HCT116 (cell line): Measurements from ENCODE around the gene VAPA. TPM values are rescaled to one million over a fixed set of nuclear protein-coding genes. Genes with fewer than 3 reads are reported as not detected.

Experiments
- ATAC-seq: fragments of 200-7000 bp; cut with Tn5 transposase; 2 replicates; pipeline ENCODE4 v1.9.1; 2020; ENCODE audit warnings: mild to moderate bottlenecking, moderate library complexity
- BruUV-seq: library from RNA; stranded (reverse); fragments of 400-500 nt; replicated peaks from 2 replicates; lab custom pipeline; 2021; lab: Mats Ljungman, UMichigan
- CTCF ChIA-PET: fragments of 300-600 bp; sonication (Branson Sonifier 250); formaldehyde crosslinking; loops from one replicate; lab custom pipeline; 2021; ENCODE audit warnings: antibody characterized with exemption; lab: Charles Lee
- POLR2A ChIA-PET: fragments of 300-600, 350-600 bp; sonication (Branson Sonifier 250); formaldehyde crosslinking; loops from one replicate; lab custom pipeline; 2021; ENCODE audit warnings: antibody characterized with exemption; lab: Charles Lee
- RAD21 ChIA-PET, 2 experiments: fragments of 300-600 bp; sonication (Branson Sonifier 250); formaldehyde crosslinking; loops; one replicate each; lab custom pipeline; 2023; ENCODE audit warnings: low total read pairs in 2 of 2; ENCODE audit not compliant: uncharacterized antibody in 2 of 2, unreplicated experiment in 2 of 2, low non-redundant PET in 1 of 2; lab: Charles Lee
- DNase-seq: peaks from one replicate; pipeline ENCODE4 v3.0.0-alpha.2; 2010; ENCODE audit warnings: low read depth, low spot score
- H2AFZ ChIP-seq: fragments of 200-600 bp; shearing (Covaris generic), sonication (generic); 2 replicates; pipeline ENCODE4 v1.6.1; 2017; ENCODE audit warnings: low read depth, mixed run types, mixed read lengths, antibody characterized with exemption, low read length; ENCODE audit not compliant: poor library complexity, severe bottlenecking
- H3K27ac ChIP-seq: 2 replicates; pipeline ENCODE4 v1.5.1; 2012; ENCODE audit warnings: low read depth, low read length
- H3K27me3 ChIP-seq: fragments of 200-600 bp; sonication (generic); 2 replicates; pipeline ENCODE4 v1.6.1; 2016; ENCODE audit warnings: mixed run types, low read length, mixed read lengths; ENCODE audit not compliant: insufficient read depth
- H3K36me3 ChIP-seq, 2 experiments: fragments of 200-500 bp in 1 of 2; fragments of 200-600 bp in 1 of 2; sonication (Bioruptor generic) in 1 of 2; sonication (generic) in 1 of 2; 2 replicates each; pipeline versions ENCODE4 v1.5.1 to v1.6.1; 2014 to 2016; ENCODE audit warnings: low read length in 2 of 2, inconsistent platforms in 1 of 2, mixed read lengths in 1 of 2, mixed run types in 1 of 2; ENCODE audit not compliant: insufficient read depth in 2 of 2, control insufficient read depth in 1 of 2
- H3K4me1 ChIP-seq, 2 experiments: fragments of 200-600 bp in 1 of 2; sonication (generic) in 1 of 2; 2 replicates each; pipeline versions ENCODE4 v1.5.1 to v1.6.1; 2012 to 2017; ENCODE audit warnings: low read length in 2 of 2, inconsistent platforms in 1 of 2, mild to moderate bottlenecking in 1 of 2, mixed read lengths in 1 of 2, mixed run types in 1 of 2, moderate library complexity in 1 of 2; ENCODE audit not compliant: insufficient read depth in 2 of 2, control insufficient read depth in 1 of 2
- H3K4me2 ChIP-seq: fragments of 200-600 bp; sonication (generic); 2 replicates; pipeline ENCODE4 v1.6.1; 2017; ENCODE audit warnings: mixed run types, low read length, mixed read lengths
- H3K4me3 ChIP-seq, 2 experiments: fragments of 200-600 bp in 1 of 2; sonication (generic) in 1 of 2; replicated peaks in 1 of 2; 2 replicates each; pipeline ENCODE4 v1.5.1; 2011 to 2016; ENCODE audit warnings: low read length in 2 of 2, control low read depth in 1 of 2, low read depth in 1 of 2, mild to moderate bottlenecking in 1 of 2, mixed read lengths in 1 of 2, mixed run types in 1 of 2
- H3K79me2 ChIP-seq: fragments of 200-600 bp; sonication (generic); 2 replicates; pipeline ENCODE4 v1.6.1; 2017; ENCODE audit warnings: mild to moderate bottlenecking, mixed run types, low read length, moderate library complexity, mixed read lengths; ENCODE audit not compliant: insufficient read depth
- H3K9ac ChIP-seq: fragments of 200-600 bp; sonication (generic); 2 replicates; pipeline ENCODE4 v1.6.1; 2016; ENCODE audit warnings: low read length, mixed read lengths
- H3K9me2 ChIP-seq: fragments of 200-600 bp; sonication (generic), shearing (Covaris generic); 2 replicates; pipeline ENCODE4 v1.6.1; 2017; ENCODE audit warnings: mixed run types, mild to moderate bottlenecking, moderate library complexity; ENCODE audit not compliant: insufficient read depth
- H3K9me3 ChIP-seq, 2 experiments: fragments of 200-500 bp in 1 of 2; fragments of 200-600 bp in 1 of 2; sonication (Bioruptor generic) in 1 of 2; sonication (generic) in 1 of 2; 2 replicates each; pipeline ENCODE4 v1.6.1; 2014 to 2017; ENCODE audit warnings: low read length in 2 of 2, mixed read lengths in 2 of 2, inconsistent platforms in 1 of 2, low read depth in 1 of 2, mild to moderate bottlenecking in 1 of 2, mixed run types in 1 of 2, moderate library complexity in 1 of 2; ENCODE audit not compliant: control insufficient read depth in 1 of 2, insufficient read depth in 1 of 2
- H4K20me1 ChIP-seq: fragments of 200-600 bp; sonication (generic), shearing (Covaris generic); 2 replicates; pipeline ENCODE4 v1.6.1; 2017; ENCODE audit warnings: mixed run types, mild to moderate bottlenecking, moderate library complexity; ENCODE audit not compliant: insufficient read depth
- CBX3 ChIP-seq: IDR thresholded peaks from 2 replicates; pipeline ENCODE4 v1.6.1; 2012; ENCODE audit warnings: low read depth
- RAD21 ChIP-seq: IDR thresholded peaks from 2 replicates; pipeline ENCODE4 v1.6.1; 2012; ENCODE audit warnings: low read depth, mild to moderate bottlenecking
- SP1 ChIP-seq: IDR thresholded peaks from 2 replicates; pipeline ENCODE4 v1.6.1; 2012; ENCODE audit warnings: low read depth
- SRF ChIP-seq: IDR thresholded peaks from 2 replicates; pipeline ENCODE4 v1.6.1; 2012; ENCODE audit warnings: low read depth
- intact Hi-C: fragments of 100-400 bp; cut with micrococcal nuclease; formaldehyde crosslinking; loops from 2 replicates; pipeline ENCODE4 v1.10.0; 2022
- total RNA-seq: library from RNA; stranded (reverse); gene quantifications from one replicate; pipeline ENCODE4 v1.2.1, GENCODE V29; 2021; ENCODE audit not compliant: unreplicated experiment
- TF ChIP-seq, protein P1 (sequence below): IDR thresholded peaks from 2 replicates; pipeline ENCODE4 v1.6.1; 2012; ENCODE audit warnings: low read depth

Gene VAPA
- total RNA-seq, 1 experiment from 2014 or later = 295 TPM

- TF ChIP-seq, protein P1, sequence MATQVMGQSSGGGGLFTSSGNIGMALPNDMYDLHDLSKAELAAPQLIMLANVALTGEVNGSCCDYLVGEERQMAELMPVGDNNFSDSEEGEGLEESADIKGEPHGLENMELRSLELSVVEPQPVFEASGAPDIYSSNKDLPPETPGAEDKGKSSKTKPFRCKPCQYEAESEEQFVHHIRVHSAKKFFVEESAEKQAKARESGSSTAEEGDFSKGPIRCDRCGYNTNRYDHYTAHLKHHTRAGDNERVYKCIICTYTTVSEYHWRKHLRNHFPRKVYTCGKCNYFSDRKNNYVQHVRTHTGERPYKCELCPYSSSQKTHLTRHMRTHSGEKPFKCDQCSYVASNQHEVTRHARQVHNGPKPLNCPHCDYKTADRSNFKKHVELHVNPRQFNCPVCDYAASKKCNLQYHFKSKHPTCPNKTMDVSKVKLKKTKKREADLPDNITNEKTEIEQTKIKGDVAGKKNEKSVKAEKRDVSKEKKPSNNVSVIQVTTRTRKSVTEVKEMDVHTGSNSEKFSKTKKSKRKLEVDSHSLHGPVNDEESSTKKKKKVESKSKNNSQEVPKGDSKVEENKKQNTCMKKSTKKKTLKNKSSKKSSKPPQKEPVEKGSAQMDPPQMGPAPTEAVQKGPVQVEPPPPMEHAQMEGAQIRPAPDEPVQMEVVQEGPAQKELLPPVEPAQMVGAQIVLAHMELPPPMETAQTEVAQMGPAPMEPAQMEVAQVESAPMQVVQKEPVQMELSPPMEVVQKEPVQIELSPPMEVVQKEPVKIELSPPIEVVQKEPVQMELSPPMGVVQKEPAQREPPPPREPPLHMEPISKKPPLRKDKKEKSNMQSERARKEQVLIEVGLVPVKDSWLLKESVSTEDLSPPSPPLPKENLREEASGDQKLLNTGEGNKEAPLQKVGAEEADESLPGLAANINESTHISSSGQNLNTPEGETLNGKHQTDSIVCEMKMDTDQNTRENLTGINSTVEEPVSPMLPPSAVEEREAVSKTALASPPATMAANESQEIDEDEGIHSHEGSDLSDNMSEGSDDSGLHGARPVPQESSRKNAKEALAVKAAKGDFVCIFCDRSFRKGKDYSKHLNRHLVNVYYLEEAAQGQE = no peak
- TF ChIP-seq SP1 = no peak
Measured at GRCh38 chr18:9986156-9986930, 72.5 kb downstream of the VAPA start (continued).

- ChIA-PET RAD21 (no interaction called here), CTCF (no interaction called here), POLR2A (no interaction called here)
- no peak overlapping the region for H3K4me2 ChIP-seq
- BruUV-seq = no TSS peak
- H3K9me2 ChIP-seq = no peaks in the 10 kb centered on the region
- H2AFZ ChIP-seq = no peak overlapping the region
- H3K36me3 ChIP-seq = no peaks in the 10 kb centered on the region
- no peaks in the 10 kb centered on the region for H3K9me3 ChIP-seq
- TF ChIP-seq RAD21 (no peak), CBX3 (no peak), SP1 (no peak), SRF (no peak)
- H4K20me1 ChIP-seq = no peaks in the 10 kb centered on the region
- no peak overlapping the region for H3K4me3 ChIP-seq
- DNase-seq = no peak
- no peak for ATAC-seq
- intact Hi-C loops = no loop called here
- no peak overlapping the region for H3K9ac ChIP-seq
- H3K27me3 ChIP-seq = peaks cover 23% of the 10 kb centered on the region
- no peak overlapping the region for H3K27ac ChIP-seq
- no peaks in the 10 kb centered on the region for H3K79me2 ChIP-seq
- H3K4me1 ChIP-seq = no peaks in the 10 kb centered on the region
Measured at GRCh38 chr18:9987345-9987744, 73.5 kb downstream of the VAPA start.
